ENCODE results near the gene TPPP3. TPM values are rescaled to one million over a fixed set of nuclear protein-coding genes. Genes with fewer than 3 reads are reported as not detected.

TPPP3 gene
- total RNA-seq, 1 experiment from 2014 or later = 3.1 TPM

- POLR2A ChIA-PET (ENCODE audit: unreplicated experiment) = no interaction called here
- TF ChIP-seq CTCF (conservative IDR thresholded peaks at IDR 0.05) = no peak
- no peak for TF ChIP-seq EZH2 (IDR thresholded peaks at IDR 0.05; ENCODE audit: low read depth)
- intact Hi-C loops (cut with micrococcal nuclease; ENCODE audit: unreplicated experiment) = no loop called here
- no peaks in the 10 kb centered on the region for H3K79me2 ChIP-seq (ENCODE audit: low read depth)
- peaks cover 14% of the 10 kb centered on the region; the same call in 1 of the 2 replicates for H3F3A ChIP-seq (ENCODE audit: insufficient read depth, low read depth)
- no TSS peak for BruUV-seq (replicated peaks)
- H4K20me1 ChIP-seq (ENCODE audit: insufficient read depth) = no peaks in the 10 kb centered on the region
- DNase-seq = no peak
- no peaks in the 10 kb centered on the region for H3K36me3 ChIP-seq (ENCODE audit: low read depth)
- CTCF ChIA-PET = no interaction called here
- H2AFZ ChIP-seq = no peak overlapping the region
- no peaks in the 10 kb centered on the region for H3K9me2 ChIP-seq (ENCODE audit: insufficient read depth)
- no peak overlapping the region for H3K27ac ChIP-seq
- H3K4me2 ChIP-seq = no peak overlapping the region
- H3K4me3 ChIP-seq = no peak overlapping the region
- no peaks in the 10 kb centered on the region for H3K9me3 ChIP-seq (ENCODE audit: insufficient read depth, low read depth)
- H3K27me3 ChIP-seq (ENCODE audit: insufficient read depth, low read depth) = no peaks in the 10 kb centered on the region
- H3K4me1 ChIP-seq (replicated peaks; ENCODE audit: insufficient read depth) = no peaks in the 10 kb centered on the region; the same call in none of the 2 replicates
These were observed 31.8 kb upstream of the TPPP3 start for GRCh38 chr16:67425061-67425460.

- intact Hi-C loops (cut with micrococcal nuclease; ENCODE audit: unreplicated experiment) = no loop called here
- ChIA-PET POLR2A (ENCODE audit: unreplicated experiment) (no interaction called here), CTCF (no interaction called here)
- Histone ChIP-seq H3K9me3 (ENCODE audit: insufficient read depth, low read depth) (no peaks in the 10 kb centered on the region), H3F3A (ENCODE audit: insufficient read depth, low read depth) (peaks cover 10% of the 10 kb centered on the region; the same call in 1 of the 2 replicates), H3K4me3 (no peak overlapping the region), H3K4me1 (replicated peaks; ENCODE audit: insufficient read depth) (no peaks in the 10 kb centered on the region; the same call in 1 of the 2 replicates), H4K20me1 (ENCODE audit: insufficient read depth) (no peaks in the 10 kb centered on the region), H3K4me2 (no peak overlapping the region), H3K27ac (no peak overlapping the region), H3K27me3 (ENCODE audit: insufficient read depth, low read depth) (no peaks in the 10 kb centered on the region), H2AFZ (no peak overlapping the region), H3K9me2 (ENCODE audit: insufficient read depth) (no peaks in the 10 kb centered on the region), H3K79me2 (ENCODE audit: low read depth) (no peaks in the 10 kb centered on the region), H3K36me3 (ENCODE audit: low read depth) (no peaks in the 10 kb centered on the region)
- BruUV-seq (replicated peaks) = no TSS peak
- DNase-seq = no peak
- TF ChIP-seq CTCF (conservative IDR thresholded peaks at IDR 0.05) (no peak), EZH2 (IDR thresholded peaks at IDR 0.05; ENCODE audit: low read depth) (no peak)
These were observed 30.9 kb upstream of the TPPP3 start for GRCh38 chr16:67424261-67424615.

- no peaks in the 10 kb centered on the region; the same call in 1 of the 2 replicates for H3K4me1 ChIP-seq (replicated peaks; ENCODE audit: insufficient read depth)
- H3K4me3 ChIP-seq = no peak overlapping the region
- ChIA-PET POLR2A (ENCODE audit: unreplicated experiment) (no interaction called here), CTCF (interaction anchor here (0.5 to 0.6 kb wide), 3 partner anchors 38 to 423 kb away, joined by 4 to 8 read pairs (median 6); no protein-coding TSS in a partner anchor)
- H3K27me3 ChIP-seq (ENCODE audit: insufficient read depth, low read depth) = no peaks in the 10 kb centered on the region
- H2AFZ ChIP-seq = no peak overlapping the region
- H3K79me2 ChIP-seq (ENCODE audit: low read depth) = no peaks in the 10 kb centered on the region
- no peak overlapping the region for H3K4me2 ChIP-seq
- DNase-seq = no peak
- no peaks in the 10 kb centered on the region for H3K9me3 ChIP-seq (ENCODE audit: insufficient read depth, low read depth)
- no peak overlapping the region for H3K27ac ChIP-seq
- BruUV-seq (replicated peaks) = no TSS peak
- H4K20me1 ChIP-seq (ENCODE audit: insufficient read depth) = no peaks in the 10 kb centered on the region
- peaks cover 4% of the 10 kb centered on the region; the same call in 1 of the 2 replicates for H3F3A ChIP-seq (ENCODE audit: insufficient read depth, low read depth)
- H3K36me3 ChIP-seq (ENCODE audit: low read depth) = no peaks in the 10 kb centered on the region
- intact Hi-C loops (cut with micrococcal nuclease; ENCODE audit: unreplicated experiment) = no loop called here
- H3K9me2 ChIP-seq (ENCODE audit: insufficient read depth) = no peaks in the 10 kb centered on the region
- TF ChIP-seq CTCF (conservative IDR thresholded peaks at IDR 0.05) (no peak), EZH2 (IDR thresholded peaks at IDR 0.05; ENCODE audit: low read depth) (no peak)
These were observed 30.4 kb upstream of the TPPP3 start for GRCh38 chr16:67423611-67424260.

All from PC-9 (cell line).